ENCODE data around the gene ASB6. TPM values are rescaled to one million over a fixed set of nuclear protein-coding genes. Genes with fewer than 3 reads are reported as not detected.

ASB6 gene
- polyA plus RNA-seq, 1 of the 3 experiments (the other 2 are of a cell fraction) = 35.9 TPM

DNA sequence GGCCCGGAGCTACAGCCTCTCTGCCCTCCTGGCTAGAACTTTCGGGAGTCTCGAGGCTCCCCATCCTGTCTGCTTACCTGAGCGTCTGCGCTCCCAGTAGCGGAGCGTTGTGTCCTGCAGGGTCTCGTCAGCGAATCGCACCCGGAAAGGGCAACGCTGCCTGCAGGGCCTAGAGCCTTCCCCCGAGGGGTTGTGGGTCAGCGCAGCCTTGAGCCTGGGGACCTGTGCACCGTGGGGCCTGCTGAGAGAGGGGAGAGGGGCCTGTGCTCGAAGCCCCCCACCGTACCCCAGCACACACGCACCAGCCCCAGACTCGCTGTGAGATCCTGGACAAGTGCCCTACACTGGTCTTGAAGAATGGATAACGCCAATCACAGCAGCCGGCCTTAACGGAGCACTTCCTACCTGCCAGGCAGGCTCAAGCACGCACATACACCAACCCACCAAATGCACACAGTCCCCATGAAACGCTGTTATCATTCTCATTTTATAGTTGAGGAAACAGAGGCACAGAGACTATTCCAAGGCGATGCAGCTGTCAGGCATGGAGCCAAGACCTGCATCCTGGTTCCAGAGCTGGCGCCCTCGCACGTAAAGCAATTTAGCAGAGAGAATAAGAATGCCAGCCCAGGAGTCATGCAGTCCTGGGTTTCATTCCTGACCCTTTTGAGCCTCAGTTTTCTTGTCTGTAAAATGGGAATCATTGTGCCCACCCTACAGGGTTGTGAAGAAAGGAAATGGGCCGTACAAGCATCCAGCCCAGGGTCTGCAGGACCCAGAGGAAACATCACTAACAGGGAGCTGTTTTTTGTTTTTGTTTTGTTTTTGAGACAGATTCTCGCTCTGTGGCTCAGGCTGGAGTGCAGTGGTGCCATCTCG, 26.3 kb downstream of the ASB6 start:
- Histone ChIP-seq H3F3A (replicated peaks; ENCODE audit: insufficient read depth) (no peaks in the 10 kb centered on the region), H3K27ac (ENCODE audit: low read depth in 2 of 2, low read length in 1 of 2) (no peak overlapping the region), H3K27me3 (ENCODE audit: insufficient read depth) (no peaks in the 10 kb centered on the region), H3K79me2 (ENCODE audit: insufficient read depth) (no peaks in the 10 kb centered on the region), H3K4me2 (no peak overlapping the region), H2AFZ (ENCODE audit: low read depth) (no peak overlapping the region), H4K20me1 (ENCODE audit: insufficient read depth) (no peaks in the 10 kb centered on the region), H3K36me3 (replicated peaks in 1 of 2; ENCODE audit: control insufficient read depth in 1 of 2, insufficient read depth in 2 of 2, low read length in 1 of 2) (no peaks in the 10 kb centered on the region), H3K9ac (no peak overlapping the region), H3K4me3 (ENCODE audit: low read depth in 2 of 2, low read length in 1 of 2) (no peak overlapping the region), H3K4me1 (ENCODE audit: control insufficient read depth in 1 of 2, insufficient read depth in 2 of 2, low read depth in 1 of 2, low read length in 1 of 2) (peaks cover 0 to 14% of the 10 kb centered on the region in 2 experiments; a peak in 1 of 4 replicates), H3K9me2 (no peaks in the 10 kb centered on the region), H3K9me3 (no peaks in the 10 kb centered on the region)
- DNase-seq = no peak
- ChIA-PET POLR2A (interaction anchor here (0.8 kb wide), 1 partner anchor 11 kb away, joined by 3 read pairs; no protein-coding TSS in a partner anchor), CTCF (interaction anchor here (0.6 to 15.6 kb wide), 7 partner anchors 7 to 484 kb away, joined by 3 to 235 read pairs (median 10); partner anchors contain the start of genes C9orf50, IER5L and NTMT1)
- 77% methylated on average over 16 of the region's 31 CpGs for WGBS (ENCODE audit: low lambda C conversion rate)
- TF ChIP-seq, protein P1, sequence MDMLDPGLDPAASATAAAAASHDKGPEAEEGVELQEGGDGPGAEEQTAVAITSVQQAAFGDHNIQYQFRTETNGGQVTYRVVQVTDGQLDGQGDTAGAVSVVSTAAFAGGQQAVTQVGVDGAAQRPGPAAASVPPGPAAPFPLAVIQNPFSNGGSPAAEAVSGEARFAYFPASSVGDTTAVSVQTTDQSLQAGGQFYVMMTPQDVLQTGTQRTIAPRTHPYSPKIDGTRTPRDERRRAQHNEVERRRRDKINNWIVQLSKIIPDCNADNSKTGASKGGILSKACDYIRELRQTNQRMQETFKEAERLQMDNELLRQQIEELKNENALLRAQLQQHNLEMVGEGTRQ (IDR thresholded peaks at IDR 0.05; ENCODE audit: borderline replicate concordance, low read depth, low read length) = no peak
- TF ChIP-seq ELF1 (IDR thresholded peaks at IDR 0.05) (no peak), FOSL2 (IDR thresholded peaks at IDR 0.05; ENCODE audit: borderline replicate concordance, low read depth) (no peak), MXI1 (IDR thresholded peaks at IDR 0.05; ENCODE audit: low read depth, low read length) (no peak), RCOR1 (IDR thresholded peaks at IDR 0.05; ENCODE audit: low read length) (no peak), MEF2A (IDR thresholded peaks at IDR 0.05; ENCODE audit: borderline replicate concordance, low read depth) (no peak)

DNA sequence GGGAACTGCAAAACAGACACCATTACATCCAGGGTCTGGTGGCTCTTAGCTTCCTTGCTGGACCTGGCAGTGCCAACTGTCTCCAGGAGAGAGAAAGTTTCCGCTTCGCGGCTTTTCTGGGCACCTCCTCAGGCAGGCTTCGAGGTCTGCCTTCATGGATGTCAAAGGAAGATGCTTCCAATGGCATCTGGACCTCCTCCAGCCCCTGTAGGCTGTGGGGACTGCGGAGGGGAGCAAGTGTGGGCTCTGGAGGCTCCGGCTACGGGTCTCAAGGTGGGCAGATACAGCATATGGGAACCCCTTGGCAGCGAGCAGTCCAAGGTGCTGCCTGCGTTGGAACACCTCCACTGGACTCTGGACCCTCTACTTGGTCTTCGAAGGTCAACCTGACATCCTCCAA, 27.0 kb downstream of the ASB6 start:
- 78% methylated on average over 3 of the region's 10 CpGs for WGBS (ENCODE audit: low lambda C conversion rate)
- no peak for DNase-seq
- Histone ChIP-seq H3K9ac (no peak overlapping the region), H3K79me2 (ENCODE audit: insufficient read depth) (no peaks in the 10 kb centered on the region), H3K9me2 (no peaks in the 10 kb centered on the region), H3K4me3 (ENCODE audit: low read depth in 2 of 2, low read length in 1 of 2) (no peak overlapping the region), H3K36me3 (replicated peaks in 1 of 2; ENCODE audit: control insufficient read depth in 1 of 2, insufficient read depth in 2 of 2, low read length in 1 of 2) (no peaks in the 10 kb centered on the region), H2AFZ (ENCODE audit: low read depth) (no peak overlapping the region), H3K4me1 (ENCODE audit: control insufficient read depth in 1 of 2, insufficient read depth in 2 of 2, low read depth in 1 of 2, low read length in 1 of 2) (peaks cover 0 to 12% of the 10 kb centered on the region in 2 experiments; a peak in 1 of 4 replicates), H3F3A (replicated peaks; ENCODE audit: insufficient read depth) (no peaks in the 10 kb centered on the region), H3K9me3 (no peaks in the 10 kb centered on the region), H3K27me3 (ENCODE audit: insufficient read depth) (no peaks in the 10 kb centered on the region), H3K4me2 (no peak overlapping the region), H3K27ac (ENCODE audit: low read depth in 2 of 2, low read length in 1 of 2) (no peak overlapping the region), H4K20me1 (ENCODE audit: insufficient read depth) (no peaks in the 10 kb centered on the region)
- ChIA-PET CTCF (interaction anchor here (2.0 to 15.6 kb wide), 4 partner anchors 8 to 483 kb away, joined by 10 to 235 read pairs (median 136); partner anchors contain the start of genes C9orf50 and IER5L), POLR2A (no interaction called here)
- TF ChIP-seq NFIC (IDR thresholded peaks at IDR 0.05; ENCODE audit: borderline replicate concordance) = no peak
- no peak for TF ChIP-seq FOXJ3 (CRISPR knock-in tag; IDR thresholded peaks at IDR 0.05)
- TF ChIP-seq POLR2AphosphoS5 (IDR thresholded peaks at IDR 0.05; ENCODE audit: low read depth, low read length) = no peak
- no peak for TF ChIP-seq FOXM1 (IDR thresholded peaks at IDR 0.05; ENCODE audit: low read depth)
- TF ChIP-seq RAD21 (IDR thresholded peaks at IDR 0.05; ENCODE audit: low read length) = no peak
- no peak for TF ChIP-seq SIN3A (IDR thresholded peaks at IDR 0.05; ENCODE audit: borderline replicate concordance, low read depth, low read length)
- no peak for TF ChIP-seq JUND (IDR thresholded peaks at IDR 0.05)
- no peak for TF ChIP-seq YY1 (IDR thresholded peaks at IDR 0.05; ENCODE audit: low read depth)
- TF ChIP-seq EP300 (IDR thresholded peaks at IDR 0.05; ENCODE audit: borderline replicate concordance in 1 of 2, low read depth in 1 of 2, low read length in 1 of 2) = no peak
- TF ChIP-seq MEF2A (IDR thresholded peaks at IDR 0.05; ENCODE audit: borderline replicate concordance, low read depth) = no peak
- TF ChIP-seq ELF1 (IDR thresholded peaks at IDR 0.05) = no peak
- TF ChIP-seq RXRA (IDR thresholded peaks at IDR 0.05; ENCODE audit: borderline replicate concordance, low read depth) = no peak
- no peak for TF ChIP-seq GATA2 (CRISPR knock-in tag; IDR thresholded peaks at IDR 0.05)
- TF ChIP-seq, protein P2, sequence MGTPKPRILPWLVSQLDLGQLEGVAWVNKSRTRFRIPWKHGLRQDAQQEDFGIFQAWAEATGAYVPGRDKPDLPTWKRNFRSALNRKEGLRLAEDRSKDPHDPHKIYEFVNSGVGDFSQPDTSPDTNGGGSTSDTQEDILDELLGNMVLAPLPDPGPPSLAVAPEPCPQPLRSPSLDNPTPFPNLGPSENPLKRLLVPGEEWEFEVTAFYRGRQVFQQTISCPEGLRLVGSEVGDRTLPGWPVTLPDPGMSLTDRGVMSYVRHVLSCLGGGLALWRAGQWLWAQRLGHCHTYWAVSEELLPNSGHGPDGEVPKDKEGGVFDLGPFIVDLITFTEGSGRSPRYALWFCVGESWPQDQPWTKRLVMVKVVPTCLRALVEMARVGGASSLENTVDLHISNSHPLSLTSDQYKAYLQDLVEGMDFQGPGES (IDR thresholded peaks at IDR 0.05; ENCODE audit: low read depth, low read length) = no peak
- no peak for TF ChIP-seq EZH2phosphoT487 (IDR thresholded peaks at IDR 0.05; ENCODE audit: borderline replicate concordance, low read depth)
- TF ChIP-seq SMC3 (IDR thresholded peaks at IDR 0.05; ENCODE audit: low read depth, low read length) = no peak
- TF ChIP-seq, protein P3, sequence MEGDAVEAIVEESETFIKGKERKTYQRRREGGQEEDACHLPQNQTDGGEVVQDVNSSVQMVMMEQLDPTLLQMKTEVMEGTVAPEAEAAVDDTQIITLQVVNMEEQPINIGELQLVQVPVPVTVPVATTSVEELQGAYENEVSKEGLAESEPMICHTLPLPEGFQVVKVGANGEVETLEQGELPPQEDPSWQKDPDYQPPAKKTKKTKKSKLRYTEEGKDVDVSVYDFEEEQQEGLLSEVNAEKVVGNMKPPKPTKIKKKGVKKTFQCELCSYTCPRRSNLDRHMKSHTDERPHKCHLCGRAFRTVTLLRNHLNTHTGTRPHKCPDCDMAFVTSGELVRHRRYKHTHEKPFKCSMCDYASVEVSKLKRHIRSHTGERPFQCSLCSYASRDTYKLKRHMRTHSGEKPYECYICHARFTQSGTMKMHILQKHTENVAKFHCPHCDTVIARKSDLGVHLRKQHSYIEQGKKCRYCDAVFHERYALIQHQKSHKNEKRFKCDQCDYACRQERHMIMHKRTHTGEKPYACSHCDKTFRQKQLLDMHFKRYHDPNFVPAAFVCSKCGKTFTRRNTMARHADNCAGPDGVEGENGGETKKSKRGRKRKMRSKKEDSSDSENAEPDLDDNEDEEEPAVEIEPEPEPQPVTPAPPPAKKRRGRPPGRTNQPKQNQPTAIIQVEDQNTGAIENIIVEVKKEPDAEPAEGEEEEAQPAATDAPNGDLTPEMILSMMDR (IDR thresholded peaks at IDR 0.05) = no peak
- TF ChIP-seq NRF1 (IDR thresholded peaks at IDR 0.05; ENCODE audit: low read depth, low read length) = no peak
- TF ChIP-seq, protein P1 (IDR thresholded peaks at IDR 0.05; ENCODE audit: borderline replicate concordance, low read depth, low read length) = no peak
